Heart left ventricle (tissue), 16 donors: ENCODE results near the gene AFAP1L1. TPM values are rescaled to one million over a fixed set of nuclear protein-coding genes. Genes with fewer than 3 reads are reported as not detected.

Experiments
- ATAC-seq, 4 donors: fragments of 200-7000 bp; cut with Tn5 transposase; one replicate each; pipeline ENCODE4 v1.9.1; 2020 to 2022; ENCODE audit warnings: moderate library complexity in 4 of 4, mild to moderate bottlenecking in 3 of 4, moderate number of reproducible peaks in 1 of 4
- DNase-seq, 5 donors: peaks; one replicate each; pipeline ENCODE4 v3.0.0-alpha.2; 2020
- H3K27ac ChIP-seq, 12 donors: fragments of 200-600 bp; sonication (generic) in 4 of 12; one replicate each; pipeline versions ENCODE4 v1.5.0 to v1.8.0; 2016 to 2022; ENCODE audit warnings: mild to moderate bottlenecking in 2 of 12
- H3K27me3 ChIP-seq, 9 donors: fragments of 200-600 bp; sonication (generic) in 2 of 9; one replicate each; pipeline versions ENCODE4 v1.5.1 to v1.8.0; 2016 to 2022; ENCODE audit warnings: mild to moderate bottlenecking in 3 of 9
- H3K36me3 ChIP-seq, 9 donors: fragments of 200-600 bp; sonication (generic) in 2 of 9; one replicate each; pipeline versions ENCODE4 v1.5.0 to v1.8.0; 2018 to 2022; ENCODE audit warnings: mild to moderate bottlenecking in 2 of 9
- H3K4me1 ChIP-seq, 12 donors: fragments of 200-600 bp; sonication (generic) in 4 of 12; one replicate each; pipeline versions ENCODE4 v1.5.0 to v1.8.0; 2016 to 2022; ENCODE audit warnings: mild to moderate bottlenecking in 3 of 12
- H3K4me3 ChIP-seq, 12 donors: fragments of 200-600 bp; sonication (generic) in 4 of 12; one replicate each; pipeline versions ENCODE4 v1.5.0 to v1.8.0; 2017 to 2022; ENCODE audit warnings: mild to moderate bottlenecking in 9 of 12, moderate library complexity in 4 of 12
- H3K9me3 ChIP-seq, 12 donors: fragments of 200-600 bp; sonication (generic) in 4 of 12; one replicate each; pipeline versions ENCODE4 v1.5.0 to v1.8.0; 2016 to 2022; ENCODE audit warnings: mild to moderate bottlenecking in 1 of 12
- CTCF ChIP-seq, 12 donors: fragments of 200-600 bp; sonication (generic) in 4 of 12; IDR thresholded peaks; one replicate each; pipeline versions ENCODE4 v1.5.0 to v1.8.0; 2018 to 2022; ENCODE audit warnings: antibody characterized with exemption in 12 of 12, mild to moderate bottlenecking in 5 of 12
- POLR2A ChIP-seq, 2 donors: fragments of 450-650 bp; IDR thresholded peaks; one replicate each; pipeline ENCODE4 v1.6.1; 2017; ENCODE audit warnings: antibody characterized with exemption in 2 of 2, mild to moderate bottlenecking in 2 of 2, moderate library complexity in 2 of 2
- WGBS, 4 donors: extraction: QIAGEN DNeasy Blood & Tissue Kit in 2 of 4; methylation state at CpG; one replicate each; pipeline versions ENCODE4 v1.1.5 to v1.1.7; 2013 to 2018; 5-methylcytosine and 5-hydroxymethylcytosine counted together
- intact Hi-C, 10 donors: fragments of 100-400 bp; cut with DNase I; formaldehyde crosslinking; loops; one replicate each; pipeline versions ENCODE4 v1.11.1 to v1.14.2; 2022
- polyA plus RNA-seq, 2 donors: library from polyadenylated mRNA; stranded (reverse); fragments of 200-250 nt; gene quantifications; one replicate each; pipeline ENCODE4 v1.2.3, GENCODE V29; 2013
- total RNA-seq, 9 donors: library from RNA; depleted of rRNA in 2 of 9; stranded (reverse); fragments of >200 nt in 2 of 9; fragmentation: NEBNext Ultra II Directional in 3 of 9; extraction: Animal tissue kit (Norgen Biotek cat#: 25700) in 3 of 9; gene quantifications; one replicate each; pipeline versions ENCODE4 v1.1.0 to v1.2.4, GENCODE V29; 2016 to 2023
- donor health status: ischemic (EF 13 %, LVEDD 7.1; RV severe dilation, severe dysfunction).
- donor health status: healthy with polysubstance abuse.
- donor health status: DM: no; HTN: yes; CAD: no.
- donor health status: DM: no; HTN: no; CAD: no.
- donor health status: ischemic (EF 25% LVEDD 6.9; RV normal size, moderate dysfunction).
- donor health status: ischemic (EF 25% LVEDD 5.7; RV mildly dilated, moderate dysfunction).
- donor health status: healthy.
- donor health status: DM: yes; HTN: yes; CAD: no.
- donor health status: ischemic (EF 35%, LVEDD 5.7; RV mildly dilated, moderate dysfunction).
- donor health status: nonischemic (EF 11% LVEDD 7.7; RV severe dilation, severe dysfunction).
- donor health status: DM: yes; HTN: yes; CAD: no.
- donor health status: PGD.
- donor health status: ischemic (EF 29% LVEDD 5.4; RV normal size, mild dysfunction).
- donor health status: nonischemic (EF 23%, LVEDD 6.1; RV moderate dilation, normal function).

AFAP1L1 gene
- total and polyA plus RNA-seq, 11 donors, result 30.4 to 57.7 (median 45.0) TPM

GRCh38 chr5:149355688-149356087 is 84.0 kb downstream of the AFAP1L1 start:
- H3K27me3 ChIP-seq, result no peaks in the 10 kb centered on the region
- H3K4me3 ChIP-seq, result no peak overlapping the region
- ATAC-seq (no peak), DNase-seq (no peak)
- no peaks in the 10 kb centered on the region for H3K9me3 ChIP-seq
- H3K36me3 ChIP-seq, result peaks cover 0 to 50% (median 47%) of the 10 kb centered on the region in 9 donors
- intact Hi-C loops, result loop anchor here in 4 of 10 donors (5.0 to 10.0 kb wide), 3 partner anchors 33 to 231 kb away; partner anchors contain the start of gene AFAP1L1 (in 2 of the 4)
- H3K4me1 ChIP-seq, result peaks cover 0 to 28% (median 12%) of the 10 kb centered on the region in 12 donors
- H3K27ac ChIP-seq, result no peak overlapping the region
- 75 to 94% (median 89%) methylated on average over 1 of the region's 1 CpG for WGBS, 4 donors
- no peak for TF ChIP-seq POLR2A (IDR thresholded peaks at IDR 0.05)
- TF ChIP-seq CTCF (IDR thresholded peaks at IDR 0.05), result no peak

- H3K4me3 ChIP-seq, result no peak overlapping the region
- H3K4me1 ChIP-seq, result peaks cover 0 to 30% (median 12%) of the 10 kb centered on the region in 12 donors
- WGBS, 4 donors, result 93 to 97% (median 94%) methylated on average over 8 of the region's 8 CpGs
- H3K27ac ChIP-seq, result no peak overlapping the region
- no peaks in the 10 kb centered on the region for H3K9me3 ChIP-seq
- ATAC-seq, result no peak
- no peak for TF ChIP-seq POLR2A (IDR thresholded peaks at IDR 0.05)
- intact Hi-C loops, result loop anchor here in 4 of 10 donors (5.0 to 10.0 kb wide), 3 partner anchors 34 to 232 kb away; partner anchors contain the start of gene AFAP1L1 (in 2 of the 4)
- peaks cover 0 to 43% (median 40%) of the 10 kb centered on the region in 9 donors for H3K36me3 ChIP-seq
- DNase-seq, result no peak
- no peaks in the 10 kb centered on the region for H3K27me3 ChIP-seq
These were observed 84.7 kb downstream of the AFAP1L1 start for GRCh38 chr5:149356391-149356790.

GRCh38 chr5:149357370-149358293 is 86.0 kb downstream of the AFAP1L1 start, which contains the start of gene PCYOX1L:
Gene PCYOX1L (plus strand): TSS chr5:149358046. CDS start chr5:149358069, 23 bp downstream.
- Histone ChIP-seq H3K27me3 (no peaks in the 10 kb centered on the region), H3K4me1 (peaks cover 0 to 30% (median 11%) of the 10 kb centered on the region in 12 donors), H3K9me3 (no peaks in the 10 kb centered on the region), H3K27ac (peak within 1 kb of the TSS in 11 of 12 donors; percentile 31 to 84 (median 65)), H3K36me3 (peaks cover 0 to 31% (median 27%) of the 10 kb centered on the region in 9 donors), H3K4me3 (peak within 1 kb of the TSS; percentile 54 to 97 (median 77))
- intact Hi-C loops, result loop anchor here in 4 of 10 donors (5.0 to 10.0 kb wide), 3 partner anchors 35 to 233 kb away; partner anchors contain the start of gene AFAP1L1 (in 2 of the 4)
- ATAC-seq (peak; percentile 98 to 100 (median 100)), DNase-seq (peak; percentile 97 to 98 (median 97))
- peak in 1 of 2 donors; percentile 50 for TF ChIP-seq POLR2A (IDR thresholded peaks at IDR 0.05)
- TF ChIP-seq CTCF (IDR thresholded peaks at IDR 0.05), result peak in 1 of 12 donors; percentile 7
- whole genome bisulfite sequencing, 4 donors, result 2% methylated on average over 51 to 61 of the region's 61 CpGs

- Histone ChIP-seq H3K4me1 (peaks cover 0 to 30% (median 11%) of the 10 kb centered on the region in 12 donors), H3K9me3 (no peaks in the 10 kb centered on the region), H3K27ac (peak overlapping the region in 11 of 12 donors; percentile 31 to 84 (median 65)), H3K4me3 (peak overlapping the region; percentile 54 to 97 (median 77)), H3K36me3 (peaks cover 0 to 24% (median 21%) of the 10 kb centered on the region in 9 donors), H3K27me3 (no peaks in the 10 kb centered on the region)
- intact Hi-C loops, result loop anchor here in 4 of 10 donors (5.0 to 10.0 kb wide), 3 partner anchors 36 to 233 kb away; partner anchors contain the start of gene AFAP1L1 (in 2 of the 4)
- WGBS, 4 donors, result 1 to 2% (median 2%) methylated on average over 17 to 18 of the region's 18 CpGs
- TF ChIP-seq CTCF (IDR thresholded peaks at IDR 0.05), result no peak
- TF ChIP-seq POLR2A (IDR thresholded peaks at IDR 0.05), result no peak
- DNase-seq (peak; percentile 48 to 79 (median 53)), ATAC-seq (peak in 3 of 4 donors; percentile 25 to 57 (median 55))
These were observed 86.6 kb downstream of the AFAP1L1 start for GRCh38 chr5:149358294-149358651.
